ENCODE results near the gene ETFB.

The ETFB gene

DNA sequence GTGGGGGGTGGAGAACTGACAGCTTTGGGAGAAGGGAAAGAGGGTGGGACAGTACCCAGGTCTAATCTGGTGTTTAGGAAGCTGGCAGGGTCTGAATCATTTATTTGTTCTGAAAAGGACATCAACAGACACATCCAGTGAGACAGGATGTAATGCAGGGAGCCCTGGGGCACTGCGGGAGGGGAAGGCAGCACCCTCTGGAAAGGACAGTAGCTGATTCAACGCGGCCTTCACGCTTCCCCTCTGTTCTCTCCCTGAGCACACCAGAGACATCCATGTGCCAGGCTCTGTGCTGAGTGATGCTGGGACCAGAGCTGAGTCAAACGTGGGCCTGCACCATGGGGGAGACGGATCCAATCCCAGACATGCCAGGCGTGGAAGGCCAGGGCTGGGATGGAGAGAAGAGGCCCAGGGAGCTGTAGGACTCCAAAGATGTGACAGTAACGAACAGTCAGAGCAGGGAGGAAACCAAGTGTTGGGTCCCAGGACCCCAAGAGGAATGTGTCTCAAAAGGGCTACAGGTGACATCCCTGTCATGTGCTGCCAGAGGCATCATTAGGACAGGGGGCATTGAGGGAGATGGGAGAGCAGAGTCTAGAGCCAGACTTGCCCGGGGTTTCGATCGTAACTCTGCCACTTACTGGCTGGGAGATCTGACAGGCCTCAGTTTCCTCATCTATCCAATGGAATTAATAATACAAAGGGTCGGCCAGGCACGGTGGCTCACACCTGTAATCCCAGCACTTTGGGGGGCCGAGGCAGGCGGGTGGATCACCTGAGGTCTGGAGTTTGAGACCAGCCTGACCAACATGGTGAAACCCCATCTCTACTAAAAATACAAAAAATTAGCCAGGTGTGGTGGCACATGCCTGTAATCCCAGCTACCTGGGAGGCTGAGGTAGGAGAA is 1.7 kb downstream of the ETFB start:
- Histone ChIP-seq H3K36me3 (ENCODE audit: control insufficient read depth, insufficient read depth, low read length) (no peaks in the 10 kb centered on the region), H3K9me3 (ENCODE audit: control insufficient read depth, low read length) (no peaks in the 10 kb centered on the region), H3K4me3 (ENCODE audit: extremely low read depth, insufficient read depth, low read length, poor library complexity, severe bottlenecking) (no peak overlapping the region), H3K27ac (ENCODE audit: low read depth, low read length, severe bottlenecking) (no peak overlapping the region), H3K4me1 (ENCODE audit: control insufficient read depth, insufficient read depth, low read length, poor library complexity, severe bottlenecking) (peaks cover 39% of the 10 kb centered on the region)
- WGBS, 2 experiments (ENCODE audit: insufficient coverage in 2 of 2), result 80 to 81% methylated on average over 15 of the region's 15 CpGs

DNA sequence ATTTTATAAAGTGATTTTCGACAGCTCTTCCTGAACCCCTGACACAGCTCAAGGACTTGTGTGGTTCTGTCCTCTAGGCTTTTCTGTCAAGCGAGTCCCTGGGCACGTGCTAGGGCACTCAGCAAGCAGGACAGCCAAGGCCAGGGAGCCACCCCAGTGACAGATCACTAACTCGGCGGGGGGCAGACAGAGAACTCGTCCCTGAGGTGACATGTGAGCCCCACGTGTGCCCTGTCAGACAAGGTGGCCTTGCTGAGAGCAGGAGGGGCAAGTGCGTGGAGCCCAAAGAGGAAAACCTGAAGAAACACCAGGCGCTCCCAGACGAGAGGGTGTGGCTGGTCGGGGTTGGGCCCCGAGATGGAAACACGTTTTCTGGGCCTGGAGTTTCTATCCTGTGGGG is 4.9 kb downstream of the ETFB start:
- 87 to 95% methylated on average over 12 to 13 of the region's 13 CpGs for WGBS, 2 experiments (ENCODE audit: insufficient coverage in 2 of 2)
- H3K27ac ChIP-seq (ENCODE audit: low read depth, low read length, severe bottlenecking), result no peak overlapping the region
- no peaks in the 10 kb centered on the region for H3K36me3 ChIP-seq (ENCODE audit: control insufficient read depth, insufficient read depth, low read length)
- H3K9me3 ChIP-seq (ENCODE audit: control insufficient read depth, low read length), result no peaks in the 10 kb centered on the region
- no peak overlapping the region for H3K4me3 ChIP-seq (ENCODE audit: extremely low read depth, insufficient read depth, low read length, poor library complexity, severe bottlenecking)
- H3K4me1 ChIP-seq (ENCODE audit: control insufficient read depth, insufficient read depth, low read length, poor library complexity, severe bottlenecking), result peaks cover 34% of the 10 kb centered on the region

DNA sequence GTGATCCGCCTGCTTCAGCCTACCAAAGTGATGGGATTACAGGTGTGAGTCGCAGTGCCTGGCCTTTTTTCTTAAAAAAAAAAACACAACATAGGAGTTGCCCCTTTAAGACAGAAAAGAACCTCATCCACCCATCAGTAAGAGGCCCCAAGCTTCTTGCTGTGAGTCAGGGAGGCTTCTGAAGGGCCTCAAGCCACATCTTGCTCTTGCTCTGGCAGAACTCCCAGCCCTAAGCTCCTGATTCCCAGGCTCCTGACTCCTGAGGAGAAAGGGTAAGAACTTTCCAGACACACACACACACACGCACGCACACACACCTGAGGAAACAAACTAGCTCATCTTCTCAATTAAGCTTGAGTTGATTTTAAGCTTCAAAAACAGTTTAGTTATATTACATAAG is 6.9 kb downstream of the ETFB start:
- H3K27ac ChIP-seq (ENCODE audit: low read depth, low read length, severe bottlenecking), result no peak overlapping the region
- H3K4me3 ChIP-seq (ENCODE audit: extremely low read depth, insufficient read depth, low read length, poor library complexity, severe bottlenecking), result no peak overlapping the region
- H3K4me1 ChIP-seq (ENCODE audit: control insufficient read depth, insufficient read depth, low read length, poor library complexity, severe bottlenecking), result peaks cover 26% of the 10 kb centered on the region
- no peaks in the 10 kb centered on the region for H3K36me3 ChIP-seq (ENCODE audit: control insufficient read depth, insufficient read depth, low read length)
- no peaks in the 10 kb centered on the region for H3K9me3 ChIP-seq (ENCODE audit: control insufficient read depth, low read length)
- WGBS, 2 experiments (ENCODE audit: insufficient coverage in 2 of 2), result 90 to 100% methylated on average over 2 of the region's 4 CpGs

DNA sequence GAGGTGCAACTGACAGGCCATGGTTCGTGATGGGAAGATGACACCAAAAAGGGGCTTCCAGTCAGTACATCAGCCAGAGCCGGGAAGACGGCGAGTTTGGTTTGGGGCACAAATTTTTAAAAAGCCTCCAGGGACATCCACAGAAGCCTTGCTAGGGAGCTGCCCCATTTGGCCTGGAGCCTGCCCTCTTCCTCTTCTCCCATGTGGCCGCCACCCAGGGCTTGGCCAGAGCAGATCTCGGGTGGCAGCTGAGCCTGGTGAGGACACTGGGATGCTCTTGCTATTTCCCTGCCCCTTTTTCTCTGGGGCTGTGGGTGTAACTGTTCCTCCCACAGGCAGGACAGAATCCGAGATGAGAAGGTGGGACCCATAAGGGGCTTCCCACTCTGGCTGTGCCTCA is 8.2 kb downstream of the ETFB start:
- no peak overlapping the region for H3K4me3 ChIP-seq (ENCODE audit: extremely low read depth, insufficient read depth, low read length, poor library complexity, severe bottlenecking)
- WGBS, 2 experiments (ENCODE audit: insufficient coverage in 2 of 2), result 94 to 97% methylated on average over 5 to 6 of the region's 7 CpGs
- no peak overlapping the region for H3K27ac ChIP-seq (ENCODE audit: low read depth, low read length, severe bottlenecking)
- peaks cover 20% of the 10 kb centered on the region for H3K4me1 ChIP-seq (ENCODE audit: control insufficient read depth, insufficient read depth, low read length, poor library complexity, severe bottlenecking)
- no peaks in the 10 kb centered on the region for H3K36me3 ChIP-seq (ENCODE audit: control insufficient read depth, insufficient read depth, low read length)
- no peaks in the 10 kb centered on the region for H3K9me3 ChIP-seq (ENCODE audit: control insufficient read depth, low read length)

DNA sequence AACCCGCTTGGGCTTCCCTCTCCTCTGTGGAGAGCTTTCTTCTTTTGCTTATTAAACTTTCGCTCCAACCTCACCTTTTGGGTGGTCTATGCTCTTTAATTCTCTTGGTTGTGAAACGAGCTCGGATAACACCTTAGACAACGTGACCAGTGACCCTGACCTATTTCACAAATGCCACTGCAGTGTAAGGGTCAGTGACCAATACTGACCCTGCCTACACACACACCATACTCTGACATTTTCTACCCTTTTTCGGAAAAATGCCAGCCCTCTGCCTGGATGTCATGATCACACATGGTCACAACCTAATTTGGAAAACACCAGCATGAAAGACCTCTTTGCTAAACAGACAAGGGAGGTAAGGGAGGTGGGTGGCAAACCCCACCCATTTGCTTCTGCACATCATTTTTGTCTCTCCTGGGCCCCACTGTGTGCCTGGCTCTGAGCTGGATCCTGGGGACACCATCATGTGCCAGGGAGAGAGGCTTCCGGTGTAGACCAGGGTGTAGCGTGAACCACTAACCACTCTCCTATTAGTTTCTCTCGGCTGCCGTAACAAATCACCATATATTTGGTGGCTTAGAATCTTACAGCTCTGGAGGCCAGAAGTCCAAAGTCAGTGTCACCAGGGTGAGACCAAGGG is 9.9 kb downstream of the ETFB start:
- 90 to 97% methylated on average over 5 of the region's 10 CpGs for whole genome bisulfite sequencing, 2 experiments (ENCODE audit: insufficient coverage in 2 of 2)
- Histone ChIP-seq H3K27ac (ENCODE audit: low read depth, low read length, severe bottlenecking) (no peak overlapping the region), H3K4me1 (ENCODE audit: control insufficient read depth, insufficient read depth, low read length, poor library complexity, severe bottlenecking) (peaks cover 12% of the 10 kb centered on the region)

DNA sequence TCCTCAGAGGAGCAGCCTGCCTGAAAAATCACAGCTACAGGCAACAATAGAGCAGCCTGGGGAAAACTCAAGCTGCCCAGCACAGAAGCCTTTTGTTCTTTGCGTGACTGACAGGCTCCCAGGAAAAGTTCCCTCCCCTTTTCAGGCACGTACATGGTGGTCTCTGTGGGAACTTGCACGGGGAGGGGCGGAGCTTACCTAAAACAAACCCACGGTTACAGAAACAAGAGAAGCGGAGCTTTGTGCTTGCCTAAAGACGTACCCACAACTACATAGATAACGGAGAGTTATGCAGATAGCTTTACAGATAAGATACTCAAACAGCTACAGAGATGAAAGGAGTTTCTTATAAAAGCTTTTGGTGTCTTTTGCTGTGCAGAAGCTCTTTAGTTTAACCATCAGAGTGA is 11.4 kb downstream of the ETFB start:
- 0% methylated on average over 2 of the region's 8 CpGs; no CpG with 5 or more reads in 1 of the 2 experiments for WGBS, 2 experiments (ENCODE audit: insufficient coverage in 2 of 2)
- Histone ChIP-seq H3K36me3 (ENCODE audit: control insufficient read depth, insufficient read depth, low read length) (peaks cover 6% of the 10 kb centered on the region), H3K27ac (ENCODE audit: low read depth, low read length, severe bottlenecking) (peak overlapping the region; percentile 92), H3K9me3 (ENCODE audit: control insufficient read depth, low read length) (no peaks in the 10 kb centered on the region), H3K4me3 (ENCODE audit: extremely low read depth, insufficient read depth, low read length, poor library complexity, severe bottlenecking) (no peak overlapping the region), H3K4me1 (ENCODE audit: control insufficient read depth, insufficient read depth, low read length, poor library complexity, severe bottlenecking) (peaks cover 16% of the 10 kb centered on the region)

More for the DNA sequence above, 9.9 kb downstream of the ETFB start:
- no peak overlapping the region for H3K4me3 ChIP-seq (ENCODE audit: extremely low read depth, insufficient read depth, low read length, poor library complexity, severe bottlenecking)
- no peaks in the 10 kb centered on the region for H3K9me3 ChIP-seq (ENCODE audit: control insufficient read depth, low read length)
- H3K36me3 ChIP-seq (ENCODE audit: control insufficient read depth, insufficient read depth, low read length), result peaks cover under 1% of the 10 kb centered on the region

DNA sequence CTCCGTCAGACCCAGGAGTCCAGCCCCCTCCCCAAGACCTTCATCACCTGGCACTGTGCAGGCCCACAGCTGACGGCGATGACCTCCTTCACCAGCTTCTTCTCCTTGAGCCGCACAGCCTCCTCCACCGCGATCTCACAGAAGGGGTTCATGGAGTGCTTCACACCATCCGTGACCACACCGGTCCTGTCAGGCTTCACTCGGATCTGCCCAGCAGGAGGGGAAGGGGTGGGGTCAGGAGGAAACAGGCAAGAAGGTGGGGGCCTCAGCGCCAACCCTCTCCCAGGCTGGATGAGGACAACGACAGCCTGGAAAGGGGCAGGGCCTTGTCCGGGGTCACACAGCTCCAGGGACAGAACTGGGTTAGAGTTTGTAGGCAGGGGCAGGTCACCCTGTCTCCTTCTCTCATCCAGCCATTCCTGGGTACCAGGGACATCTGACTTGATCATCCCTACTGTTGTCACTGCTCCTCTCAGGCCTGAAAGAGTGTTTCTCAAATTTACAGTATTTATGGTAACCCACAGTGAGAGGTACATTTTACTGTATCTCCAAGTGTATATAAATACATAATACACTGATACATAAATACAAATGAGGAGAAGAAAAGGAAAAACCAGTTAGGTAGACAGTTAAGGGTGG is 12.0 kb downstream of the ETFB start:
- 65 to 69% methylated on average over 6 to 8 of the region's 12 CpGs for WGBS, 2 experiments (ENCODE audit: insufficient coverage in 2 of 2)
- H3K4me1 ChIP-seq (ENCODE audit: control insufficient read depth, insufficient read depth, low read length, poor library complexity, severe bottlenecking), result peaks cover 13% of the 10 kb centered on the region
- H3K9me3 ChIP-seq (ENCODE audit: control insufficient read depth, low read length), result no peaks in the 10 kb centered on the region
- no peak overlapping the region for H3K4me3 ChIP-seq (ENCODE audit: extremely low read depth, insufficient read depth, low read length, poor library complexity, severe bottlenecking)
- peak overlapping the region; percentile 92 for H3K27ac ChIP-seq (ENCODE audit: low read depth, low read length, severe bottlenecking)
- peaks cover 6% of the 10 kb centered on the region for H3K36me3 ChIP-seq (ENCODE audit: control insufficient read depth, insufficient read depth, low read length)

DNA sequence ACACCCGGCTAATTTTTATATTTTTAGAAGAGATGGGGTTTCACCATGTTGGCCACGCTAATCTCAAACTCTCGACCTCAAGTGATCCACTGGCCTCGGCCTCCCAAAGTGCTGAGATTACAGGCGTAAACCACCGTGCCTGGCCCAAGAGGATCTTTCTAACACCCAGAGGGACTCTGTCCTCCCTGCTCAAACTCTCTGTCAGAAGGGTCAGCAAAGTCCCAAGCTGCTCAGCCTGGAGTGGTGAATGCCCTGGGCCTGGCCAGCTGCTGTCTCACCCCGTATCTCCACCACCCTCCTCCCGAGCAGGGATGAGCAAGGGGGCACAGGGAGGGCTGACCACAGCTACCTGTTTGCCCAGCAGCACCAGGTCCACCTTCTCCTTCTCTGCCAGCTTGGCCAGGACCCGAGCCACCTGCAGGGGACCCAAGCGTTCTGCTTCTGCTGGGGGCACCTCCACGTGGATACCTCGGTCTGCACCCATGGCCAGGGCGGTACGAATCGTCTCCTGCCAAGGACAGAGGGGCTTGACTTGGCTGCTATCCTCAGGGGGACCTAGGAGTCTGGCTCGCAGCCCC is 13.3 kb downstream of the ETFB start:
- Histone ChIP-seq H3K4me3 (ENCODE audit: extremely low read depth, insufficient read depth, low read length, poor library complexity, severe bottlenecking) (no peak overlapping the region), H3K4me1 (ENCODE audit: control insufficient read depth, insufficient read depth, low read length, poor library complexity, severe bottlenecking) (peaks cover 10% of the 10 kb centered on the region), H3K27ac (ENCODE audit: low read depth, low read length, severe bottlenecking) (no peak overlapping the region), H3K9me3 (ENCODE audit: control insufficient read depth, low read length) (no peaks in the 10 kb centered on the region), H3K36me3 (ENCODE audit: control insufficient read depth, insufficient read depth, low read length) (peaks cover 6% of the 10 kb centered on the region)
- 90 to 95% methylated on average over 14 to 15 of the region's 16 CpGs for WGBS, 2 experiments (ENCODE audit: insufficient coverage in 2 of 2)

DNA sequence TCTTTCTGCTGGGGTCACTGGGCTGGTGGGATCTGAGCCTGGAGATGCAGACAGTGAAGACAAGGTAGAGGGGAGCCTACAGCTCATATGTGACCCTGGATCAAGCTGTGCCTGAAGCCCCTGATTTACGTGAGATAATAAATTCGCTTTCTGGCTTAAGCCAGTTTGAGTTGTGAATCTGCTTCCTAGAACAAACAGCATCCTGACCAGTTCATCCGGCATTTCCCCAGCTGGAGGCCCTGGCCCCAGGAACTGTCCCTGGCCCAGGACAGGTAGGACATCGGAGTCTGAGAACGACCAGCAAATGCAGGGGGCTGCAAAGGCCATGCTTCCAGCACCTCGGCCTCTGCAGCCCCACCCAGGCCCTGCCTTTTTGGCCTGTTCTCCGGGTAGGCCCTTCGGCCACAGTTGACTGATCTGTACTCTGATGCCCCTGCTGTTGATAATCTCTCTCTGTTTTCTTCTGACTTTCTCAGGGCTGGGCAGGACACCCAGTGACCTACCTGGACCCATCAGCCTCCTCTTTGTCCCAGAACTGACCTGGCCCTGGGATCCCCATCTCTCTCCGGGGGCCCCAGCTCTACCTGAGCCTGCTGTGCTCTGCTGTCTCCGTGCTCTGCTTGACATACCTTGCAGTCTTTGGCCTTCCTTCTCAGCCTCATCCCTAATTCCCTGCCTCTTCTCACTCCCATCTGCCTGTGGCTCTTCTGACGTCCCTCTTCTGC is 14.8 kb downstream of the ETFB start:
- Histone ChIP-seq H3K4me1 (ENCODE audit: control insufficient read depth, insufficient read depth, low read length, poor library complexity, severe bottlenecking) (peaks cover 10% of the 10 kb centered on the region), H3K27ac (ENCODE audit: low read depth, low read length, severe bottlenecking) (peak overlapping the region; percentile 41), H3K9me3 (ENCODE audit: control insufficient read depth, low read length) (no peaks in the 10 kb centered on the region), H3K4me3 (ENCODE audit: extremely low read depth, insufficient read depth, low read length, poor library complexity, severe bottlenecking) (no peak overlapping the region), H3K36me3 (ENCODE audit: control insufficient read depth, insufficient read depth, low read length) (peaks cover 6% of the 10 kb centered on the region)
- whole genome bisulfite sequencing, 2 experiments (ENCODE audit: insufficient coverage in 2 of 2), result 91 to 94% methylated on average over 11 of the region's 11 CpGs
